NCI-H446 treated with DMSO at 0.1 percent for 48 hours (cell line): ENCODE measurements around the gene MIEF1.

Source experiments
- DNase-seq: peaks from one replicate; lab custom pipeline; 2025; lab: John Stamatoyannopoulos, UW

The MIEF1 gene

DNA sequence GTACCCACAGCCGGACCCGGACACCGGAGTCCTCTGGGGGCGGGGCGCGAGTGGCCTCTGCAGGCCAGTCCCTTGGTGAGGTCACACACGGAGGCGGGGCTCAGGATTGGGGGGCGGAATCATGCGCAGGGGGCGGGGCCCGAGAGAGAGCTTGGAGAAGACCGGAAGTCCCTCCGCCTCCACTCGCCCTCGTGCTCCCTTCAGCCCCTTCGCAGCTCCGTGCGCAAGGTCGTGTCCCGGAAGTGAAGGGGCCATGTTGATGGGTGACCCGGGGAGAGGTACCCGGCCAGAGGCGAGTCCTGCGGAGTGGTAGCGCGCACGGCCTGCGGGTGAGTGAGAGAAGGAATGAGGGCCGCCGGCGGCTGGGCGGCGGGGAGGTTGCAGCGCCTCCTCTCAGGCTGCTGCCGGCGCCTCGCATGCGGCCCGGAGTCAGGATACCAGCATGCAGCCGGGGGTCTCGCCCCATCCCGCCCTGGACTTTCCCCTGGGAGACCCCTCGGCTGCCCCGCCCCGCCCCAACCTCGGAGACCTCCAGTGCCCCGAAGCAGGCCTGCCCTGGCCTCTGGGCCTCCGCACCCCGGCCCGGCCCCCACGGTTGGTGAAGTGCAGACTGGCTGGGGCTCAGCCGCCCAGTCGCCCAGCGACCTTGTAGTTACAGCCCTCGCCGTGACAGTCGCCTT, at the start of gene MIEF1:
TSS of gene MIEF1 (plus strand) at position 182 of the 680 bp plus-strand sequence. CDS start 9,005 bp downstream, outside the sequence.
- peak; percentile 88 for DNase-seq

DNA sequence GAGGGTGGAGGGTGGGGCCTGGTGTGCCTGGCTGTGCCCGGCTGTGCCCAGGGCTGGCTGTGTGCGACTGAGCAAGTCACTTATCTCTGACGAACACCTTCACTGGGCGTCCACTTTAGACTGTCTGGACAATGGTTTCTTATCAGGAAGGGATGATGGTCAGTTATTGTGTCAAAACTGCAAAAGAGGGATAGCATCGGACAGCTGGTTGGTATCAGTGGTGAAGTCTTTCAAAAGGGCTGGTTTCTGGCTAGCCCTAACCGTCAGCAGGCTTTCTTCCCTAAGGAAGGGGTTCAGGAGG, 49.4 kb upstream of the MIEF1 start:
- DNase-seq = no peak

DNA sequence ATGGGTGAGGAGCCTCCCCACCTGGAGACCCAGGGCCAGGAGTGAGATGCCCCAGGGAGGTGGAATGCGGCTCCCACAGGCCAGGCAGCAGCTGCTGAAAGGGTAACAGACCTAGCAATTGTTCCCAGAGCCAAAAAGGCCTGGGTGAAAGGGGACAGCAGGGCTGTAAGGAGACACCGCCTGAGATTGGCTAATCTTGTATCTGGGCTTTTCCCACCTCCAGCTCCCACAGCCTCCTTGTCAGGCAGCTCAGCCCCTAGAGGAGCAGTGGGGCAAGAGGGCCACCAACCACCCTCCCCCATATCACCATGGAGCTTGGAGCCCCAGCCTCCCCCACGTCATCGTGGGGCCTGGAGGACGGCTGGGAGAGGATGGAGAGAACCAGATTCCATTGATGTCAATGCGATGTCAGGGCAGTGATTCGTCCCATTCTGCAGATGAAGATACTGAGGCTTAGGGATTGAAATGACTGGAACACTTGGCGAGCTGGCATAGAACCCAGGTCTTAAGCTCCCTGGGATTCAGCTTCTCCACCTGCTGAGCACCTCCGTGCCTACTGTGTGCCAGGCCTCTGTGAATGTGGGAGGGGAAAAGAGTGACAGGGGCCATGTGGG, 48.2 kb upstream of the MIEF1 start:
- DNase-seq = no peak

DNA sequence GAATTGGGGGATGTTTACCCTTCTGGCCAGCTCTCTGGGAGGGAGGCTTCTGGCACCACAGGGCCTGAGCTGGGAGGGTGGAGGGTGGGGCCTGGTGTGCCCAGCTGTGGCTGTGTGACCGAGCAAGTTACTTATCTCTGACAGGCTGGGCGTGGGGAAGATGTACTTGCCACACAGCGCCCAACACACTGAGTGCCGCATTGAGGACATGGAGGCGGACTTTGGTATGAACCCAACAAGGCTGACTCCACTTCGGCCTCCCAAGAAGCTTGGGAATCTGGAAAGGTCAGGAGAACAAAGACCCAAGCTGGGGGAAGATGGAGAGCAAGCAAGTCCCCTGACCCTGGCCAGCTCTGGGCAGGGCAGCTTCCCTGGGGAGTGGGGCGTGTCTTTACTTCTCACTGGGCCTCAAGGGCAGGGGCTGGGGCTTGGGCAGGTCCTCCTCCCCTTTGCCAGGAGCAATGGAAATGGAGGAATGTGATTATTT, 47.7 kb upstream of the MIEF1 start:
- DNase-seq = no peak

DNA sequence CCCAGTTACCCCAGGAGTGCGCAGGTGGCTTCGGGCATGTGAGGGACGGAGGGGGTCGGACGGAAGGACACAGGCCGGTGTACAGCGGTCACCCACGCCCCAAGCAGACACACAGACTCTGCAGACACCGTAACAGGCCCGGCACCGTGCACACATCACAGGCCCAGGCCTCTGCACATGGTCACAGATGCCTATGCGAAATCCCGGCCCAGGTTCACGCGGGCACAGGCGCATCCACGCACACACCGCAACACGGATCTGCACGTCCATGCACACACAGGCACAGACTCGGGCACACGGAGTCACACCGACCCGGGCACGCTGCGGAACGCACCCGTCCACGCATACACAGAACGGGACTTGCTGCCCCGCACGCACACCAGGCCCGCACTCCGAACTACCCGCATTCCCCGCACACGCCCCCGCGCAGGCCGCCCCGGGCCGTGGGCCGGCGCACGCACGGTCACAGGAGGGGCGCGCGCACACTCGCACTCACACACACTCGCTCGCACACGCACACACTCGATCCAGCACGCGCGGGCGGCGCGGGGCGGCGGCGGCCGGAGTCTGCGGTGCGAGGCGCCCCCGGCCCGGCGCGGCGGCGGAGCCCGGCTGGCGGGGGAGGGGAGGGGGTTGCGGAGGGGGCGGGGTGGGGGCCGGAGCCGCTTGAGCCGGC, 45.4 kb upstream of the MIEF1 start, which contains the start of gene MGAT3:
TSS of gene MGAT3 (plus strand) at position 491 of the 676 bp plus-strand sequence. CDS start 30,336 bp downstream, outside the sequence.
- DNase-seq = no peak

DNA sequence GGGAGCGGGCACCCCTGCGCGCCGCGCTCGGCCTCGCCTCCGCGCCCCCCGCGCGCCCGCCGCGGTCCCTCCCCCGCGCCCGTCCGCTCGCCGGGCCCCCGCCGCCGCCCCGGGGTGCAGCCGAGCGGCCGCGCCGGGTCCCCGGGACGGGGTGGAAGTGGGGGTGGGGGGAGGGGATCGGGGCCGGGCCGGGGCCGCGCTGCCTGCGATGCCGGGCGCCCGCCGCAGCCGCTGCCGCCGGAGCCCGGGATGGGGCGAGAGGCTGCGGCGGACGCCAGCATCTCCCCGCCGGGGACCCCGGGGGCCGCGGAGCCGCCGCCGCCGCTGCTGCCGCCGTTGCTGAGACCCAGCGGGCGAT, 44.9 kb upstream of the MIEF1 start:
- DNase-seq = no peak

DNA sequence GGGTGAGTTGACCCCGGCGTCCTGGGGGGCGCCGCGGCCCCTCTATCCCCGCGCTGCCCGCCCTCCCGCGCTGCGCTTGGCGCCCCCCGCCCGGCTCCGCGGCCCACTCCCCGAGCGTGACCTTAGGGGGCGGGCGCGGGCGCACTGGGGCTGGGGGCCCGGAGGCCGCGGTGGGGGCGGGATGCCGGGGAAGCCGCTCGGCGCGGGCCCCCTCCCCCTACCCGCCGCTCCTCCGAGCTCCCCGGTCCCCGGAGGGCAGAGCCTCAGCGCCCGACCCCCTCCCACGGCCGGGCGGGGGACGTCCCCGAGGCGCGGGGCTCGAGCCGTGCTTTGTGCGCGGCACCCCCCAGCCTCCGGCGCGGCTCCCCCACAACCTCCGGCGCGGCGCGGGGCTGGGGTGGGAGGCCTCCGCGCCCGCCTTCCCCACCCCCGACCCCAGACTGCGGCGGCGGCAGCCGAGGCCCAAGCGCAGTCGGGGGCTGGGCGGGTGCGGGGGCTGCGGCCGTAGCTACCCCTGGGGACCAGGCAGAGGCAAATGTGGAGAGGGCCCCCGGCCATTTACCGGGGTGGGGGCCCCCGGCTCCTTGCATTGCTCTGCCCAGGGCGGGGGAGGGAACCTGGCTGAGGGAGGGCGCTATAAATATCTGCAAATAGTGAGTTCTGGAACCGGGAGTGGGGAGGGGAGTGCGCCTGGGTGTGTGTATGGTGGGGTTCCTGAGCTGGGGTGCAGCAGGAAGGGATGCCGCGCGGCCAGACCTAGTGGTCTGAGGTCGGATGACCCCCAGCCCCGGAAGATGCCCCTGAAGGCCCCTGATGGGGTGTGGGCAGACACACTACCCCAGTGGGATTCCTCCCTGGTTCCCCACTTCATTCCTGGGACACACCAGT, 44.3 kb upstream of the MIEF1 start:
- no peak for DNase-seq

DNA sequence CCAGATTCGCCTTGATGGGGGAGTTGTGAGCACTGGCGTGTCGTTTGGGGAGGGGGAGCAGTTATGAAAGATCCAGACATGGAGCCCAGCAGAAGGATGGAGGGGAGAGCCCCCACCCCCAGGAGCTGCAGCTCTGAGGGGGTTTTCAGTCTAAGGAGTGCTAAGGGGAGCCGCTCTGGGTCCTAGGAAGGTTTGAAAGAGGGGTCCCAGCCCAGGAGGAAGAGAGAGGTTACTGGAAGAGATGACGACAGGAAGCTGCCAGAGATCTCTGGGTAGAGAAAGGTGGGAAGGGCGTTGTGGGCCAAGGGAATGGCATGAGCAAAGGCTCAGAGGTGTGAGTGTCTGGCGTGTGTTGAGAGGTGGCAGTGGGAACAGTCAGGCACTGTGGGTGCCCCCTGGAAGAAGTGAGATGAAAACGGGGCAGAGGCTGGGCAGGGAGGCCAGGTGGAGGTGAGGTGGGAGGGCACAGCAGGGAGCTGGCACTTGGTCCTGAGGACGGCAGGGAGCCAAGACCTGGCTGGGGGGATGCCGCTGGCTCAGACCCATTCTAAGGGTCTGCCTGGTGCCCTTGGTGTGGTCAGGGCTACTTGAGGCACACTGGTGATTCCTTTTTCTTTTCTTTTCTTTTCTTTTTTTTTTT, 43.5 kb upstream of the MIEF1 start:
- DNase-seq = no peak

DNA sequence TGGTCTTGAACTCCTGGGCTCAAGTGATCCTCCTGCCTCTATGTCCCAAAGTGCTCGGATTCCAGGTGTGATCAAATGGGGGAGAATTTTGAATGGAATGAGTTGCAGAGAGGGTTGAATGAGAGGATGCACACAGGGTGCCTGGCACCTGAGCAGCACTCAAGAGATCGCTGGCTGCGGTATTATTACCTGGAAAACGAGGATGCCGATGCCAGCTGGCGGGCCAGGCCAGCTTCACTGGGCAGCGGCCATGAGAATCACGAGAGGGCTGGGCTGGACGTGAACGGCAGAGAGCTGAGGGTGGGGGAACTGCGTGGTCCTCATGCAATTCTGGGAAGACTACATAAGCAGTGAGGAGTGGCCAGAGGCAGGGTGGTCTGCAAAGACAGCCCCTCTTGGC, 42.4 kb upstream of the MIEF1 start:
- DNase-seq = no peak

DNA sequence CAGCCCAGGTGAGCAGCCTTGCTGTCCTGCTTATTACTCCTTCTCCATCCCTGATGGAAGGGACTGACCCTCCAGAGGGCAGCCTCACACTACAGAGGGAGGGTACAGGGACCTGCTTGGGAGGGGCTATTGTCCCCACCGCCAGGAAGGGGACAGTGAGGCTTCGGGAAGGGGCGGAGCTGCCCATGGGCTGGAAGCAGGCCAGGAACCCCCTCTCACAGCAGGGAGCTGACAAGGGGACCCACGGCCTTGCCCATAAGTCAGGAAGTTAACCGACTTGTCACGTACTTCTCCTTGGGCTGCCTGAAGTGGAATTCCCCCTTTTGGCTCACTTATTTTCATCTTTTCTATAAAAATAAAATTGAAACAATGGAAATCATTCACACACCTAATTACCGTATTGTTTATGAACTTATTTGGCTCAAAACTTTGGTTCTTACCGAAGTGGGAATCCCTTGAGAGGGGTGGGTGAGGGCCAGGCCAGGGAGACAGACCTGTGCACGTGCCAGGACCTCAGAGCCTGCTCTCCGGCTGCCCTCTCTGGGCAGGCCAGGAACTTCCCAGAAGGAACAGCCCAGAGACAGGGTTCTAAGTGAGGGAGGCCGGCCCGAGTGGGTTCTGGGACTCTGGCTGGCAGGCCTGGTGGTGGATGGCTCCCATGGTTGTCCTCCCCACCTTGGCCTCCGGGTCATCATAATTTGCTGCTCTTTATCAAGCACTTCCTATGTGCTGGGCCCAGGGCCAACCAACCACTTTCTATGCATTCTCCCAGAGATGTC, 39.5 kb upstream of the MIEF1 start:
- no peak for DNase-seq

DNA sequence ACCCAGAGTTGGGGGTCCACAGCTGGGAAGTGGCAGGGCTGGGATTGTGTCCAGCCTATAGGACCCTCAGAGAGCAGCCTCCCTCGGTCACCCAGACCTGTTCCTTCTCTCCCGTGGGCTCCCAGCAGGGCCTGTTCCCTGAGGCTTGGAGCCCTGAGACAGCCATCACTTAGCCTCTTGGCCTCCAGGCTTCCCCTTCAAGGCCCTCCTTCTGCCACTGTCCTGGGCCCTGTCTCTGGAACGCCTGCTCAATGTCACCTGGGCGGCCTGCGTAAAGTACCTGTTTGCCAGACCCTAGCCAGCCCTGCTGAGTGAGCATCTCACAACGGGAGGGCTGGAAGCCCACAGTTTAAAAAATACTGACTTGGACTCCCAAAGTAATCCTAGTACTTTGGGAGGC, 38.8 kb upstream of the MIEF1 start:
- no peak for DNase-seq

DNA sequence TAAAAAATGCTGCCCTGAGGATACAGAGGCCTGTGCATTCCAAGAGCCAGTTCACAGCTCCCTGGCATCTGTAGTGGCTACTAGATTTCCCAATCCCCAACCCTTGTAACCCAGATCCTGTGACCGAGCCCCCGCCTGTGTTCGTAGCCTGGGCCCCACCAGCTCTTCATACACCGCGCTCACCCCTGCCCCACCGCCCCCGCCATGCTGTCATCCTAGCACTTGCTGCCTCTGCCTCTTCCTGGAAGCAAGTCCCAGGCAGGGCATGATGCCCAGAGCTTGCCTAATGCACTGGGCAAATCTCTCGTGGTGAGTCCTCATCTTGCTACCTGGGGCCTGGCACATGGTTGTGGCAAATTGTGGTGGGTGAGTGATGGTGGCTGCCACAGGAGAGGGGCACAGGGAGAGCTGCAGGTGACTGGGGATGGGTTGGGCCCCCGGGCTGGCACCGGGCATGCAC, 38.1 kb upstream of the MIEF1 start:
- DNase-seq = peak; percentile 19

DNA sequence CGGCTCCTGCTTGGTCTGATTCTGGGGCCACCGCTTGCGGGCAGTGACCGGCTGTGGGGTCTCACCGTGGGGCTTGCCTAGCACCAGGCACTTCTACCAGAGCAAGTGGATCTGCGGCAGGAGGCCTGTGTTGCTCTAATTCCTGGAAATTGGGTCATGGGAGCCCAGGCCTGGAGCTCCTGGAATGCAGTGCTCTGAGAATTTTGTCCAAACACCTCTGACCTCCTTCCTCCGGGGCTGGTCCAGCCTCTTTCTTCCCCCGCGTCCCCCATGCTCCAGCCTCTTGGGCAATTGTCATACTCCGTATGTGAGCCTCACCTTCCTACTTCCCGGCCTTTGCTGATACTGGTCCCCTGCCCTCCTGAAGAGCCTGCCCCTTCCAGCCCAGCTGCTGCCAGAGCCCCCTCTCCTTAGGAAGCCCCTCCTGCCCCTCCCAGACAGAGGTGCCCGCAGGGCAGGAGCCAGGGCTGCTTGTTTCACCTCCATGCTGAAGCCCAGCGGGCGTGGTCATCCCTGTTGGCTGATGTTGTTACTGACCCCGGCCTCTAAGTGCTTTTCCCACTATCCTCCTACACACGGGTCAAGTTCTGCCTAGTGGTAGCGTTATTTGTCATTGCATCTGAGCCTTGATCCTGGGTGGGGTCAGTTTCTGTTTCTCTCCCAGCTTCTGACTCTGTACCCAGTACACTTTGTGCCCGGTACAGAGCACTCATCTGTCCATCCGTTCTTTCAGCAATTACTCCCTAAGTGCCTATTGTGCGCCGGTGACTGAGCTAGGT, 35.7 kb upstream of the MIEF1 start:
- DNase-seq = no peak

DNA sequence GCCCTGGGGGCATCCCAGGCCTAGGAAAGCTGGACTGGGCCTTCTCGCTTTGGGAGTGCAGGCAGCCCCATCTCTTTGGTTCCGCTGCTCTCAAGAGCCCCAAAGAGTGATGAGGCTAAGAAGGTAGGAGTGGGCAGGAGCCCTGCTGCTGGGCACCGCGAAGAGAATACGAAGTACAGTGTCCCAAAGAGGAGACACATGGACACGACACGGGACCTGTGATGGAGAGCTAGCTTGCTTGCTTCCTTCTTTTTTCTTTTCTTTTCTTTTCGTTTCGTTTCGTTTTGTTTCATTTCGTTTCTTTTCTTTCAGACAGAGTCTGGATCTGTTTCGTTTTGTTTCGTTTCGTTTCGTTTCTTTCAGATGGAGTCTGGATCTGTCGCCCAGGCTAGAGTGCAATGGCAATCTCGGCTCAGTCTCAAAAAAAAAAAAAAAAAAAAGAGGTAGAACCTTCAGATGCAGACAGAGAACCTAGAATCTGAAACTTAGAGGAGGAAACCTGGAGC, 34.6 kb upstream of the MIEF1 start:
- DNase-seq = no peak

DNA sequence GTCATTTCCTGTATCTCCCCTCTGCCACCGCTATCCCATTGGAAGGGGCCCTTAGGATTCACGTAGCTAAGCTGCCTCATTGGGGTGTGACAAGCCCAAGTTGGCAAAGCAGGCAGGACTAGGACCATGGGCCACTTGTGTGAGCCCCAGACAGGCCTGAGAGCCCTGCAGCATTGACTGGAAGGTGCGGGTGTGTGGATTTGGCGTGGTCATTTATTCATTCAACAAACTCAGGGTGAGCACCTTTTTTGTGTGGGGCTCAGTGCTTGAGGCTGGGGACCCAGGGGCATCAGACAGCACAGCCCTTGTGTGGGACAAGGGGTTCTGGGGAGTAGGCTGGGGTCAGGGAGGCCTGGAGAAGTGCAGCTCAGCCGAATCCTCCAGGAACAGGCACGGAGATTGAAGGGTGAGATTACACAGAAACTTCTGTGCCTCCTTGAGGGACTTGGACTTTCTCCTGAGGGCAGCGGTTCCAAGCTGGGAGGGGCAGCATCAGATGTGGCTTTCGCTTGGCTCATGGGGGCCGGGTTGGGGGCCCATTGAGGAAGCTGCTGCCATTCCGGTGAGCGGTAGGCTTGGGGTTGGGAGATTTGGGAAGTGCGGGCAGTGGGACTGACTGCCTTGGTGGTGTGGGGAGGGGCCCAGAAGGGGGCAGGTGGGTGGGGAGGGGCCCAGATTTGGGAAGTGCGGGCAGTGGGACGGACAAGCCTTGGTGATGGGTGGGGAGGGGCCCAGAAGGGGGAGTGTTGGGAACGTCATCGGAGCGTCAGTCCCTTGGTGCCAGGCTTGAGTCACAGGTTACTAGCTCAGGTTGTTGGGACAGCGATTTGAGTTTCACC, 33.4 kb upstream of the MIEF1 start:
- no peak for DNase-seq

DNA sequence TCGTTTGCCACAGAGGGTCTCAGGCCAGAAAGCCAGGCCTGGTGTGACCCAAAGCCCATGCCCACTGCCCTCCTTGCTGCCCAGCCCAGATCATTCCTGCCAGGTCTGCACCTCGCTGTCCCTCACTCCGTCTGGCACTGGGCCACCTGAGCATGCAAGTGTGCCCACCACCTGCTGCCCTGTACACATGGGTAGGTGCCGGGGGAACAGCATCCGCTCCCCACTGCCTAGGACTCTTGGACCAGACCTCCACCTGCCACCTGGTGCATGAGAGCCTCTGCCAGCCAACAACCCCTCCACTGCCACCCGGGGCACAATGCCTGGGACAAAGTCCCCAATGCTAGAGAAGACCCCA, 32.8 kb upstream of the MIEF1 start:
- no peak for DNase-seq

DNA sequence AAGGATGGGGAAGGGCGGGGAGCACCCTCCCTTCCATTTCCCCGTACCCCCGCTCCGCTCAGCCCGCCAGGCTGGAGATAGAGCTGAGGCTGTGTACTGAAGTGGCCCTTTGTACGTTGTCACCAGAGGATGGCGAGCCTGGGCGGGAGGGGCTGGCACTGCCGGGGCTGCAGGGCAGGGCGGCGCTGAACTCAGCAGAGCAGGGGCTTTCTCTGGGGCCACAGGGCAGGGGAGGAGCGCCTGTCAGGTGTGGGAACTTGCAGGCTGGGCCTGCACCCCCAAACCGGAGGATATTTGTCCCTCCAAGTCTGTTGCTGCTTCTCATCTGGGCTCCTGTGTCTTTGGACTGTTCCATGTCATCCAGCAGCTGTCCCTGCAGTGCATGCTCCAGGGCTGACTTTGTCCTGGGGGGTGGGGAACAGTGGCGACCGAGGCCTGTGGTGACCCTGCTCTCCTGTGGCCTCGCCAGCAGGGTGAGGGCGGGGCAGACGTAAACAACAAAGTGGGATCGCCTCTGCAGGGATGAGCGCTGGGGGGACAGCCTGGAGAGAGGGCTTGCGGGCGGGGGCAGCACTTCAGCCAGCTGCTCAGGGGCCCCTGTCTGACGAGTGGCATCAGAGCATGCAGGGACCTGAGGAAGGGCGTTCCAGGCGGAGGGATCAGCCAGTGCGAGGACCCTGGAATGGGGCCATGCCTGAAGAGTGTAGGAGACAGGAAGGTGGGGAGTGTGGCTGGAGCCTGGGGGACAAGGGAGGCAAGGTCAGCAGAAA, 32.2 kb upstream of the MIEF1 start:
- no peak for DNase-seq
